GM20431 (cell line): ENCODE results near the gene KCNG2.
"Not testable (repeated sequence)": the region's sequence is repeated elsewhere in the genome, so short reads cannot be mapped to it uniquely, and the experiment has no call there.

Source experiments
- in situ Hi-C: fragments of 300-500 bp; cut with MseI, MboI; formaldehyde crosslinking; loops from one replicate; pipeline ENCODE4 v1.15.0; 2020; ENCODE audit warnings: low sequenced_read_pairs; ENCODE audit not compliant: unreplicated experiment

The KCNG2 gene, protein sequence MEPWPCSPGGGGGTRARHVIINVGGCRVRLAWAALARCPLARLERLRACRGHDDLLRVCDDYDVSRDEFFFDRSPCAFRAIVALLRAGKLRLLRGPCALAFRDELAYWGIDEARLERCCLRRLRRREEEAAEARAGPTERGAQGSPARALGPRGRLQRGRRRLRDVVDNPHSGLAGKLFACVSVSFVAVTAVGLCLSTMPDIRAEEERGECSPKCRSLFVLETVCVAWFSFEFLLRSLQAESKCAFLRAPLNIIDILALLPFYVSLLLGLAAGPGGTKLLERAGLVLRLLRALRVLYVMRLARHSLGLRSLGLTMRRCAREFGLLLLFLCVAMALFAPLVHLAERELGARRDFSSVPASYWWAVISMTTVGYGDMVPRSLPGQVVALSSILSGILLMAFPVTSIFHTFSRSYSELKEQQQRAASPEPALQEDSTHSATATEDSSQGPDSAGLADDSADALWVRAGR

GRCh38 chr18:79797518-79798345, at the start of gene KCNG2:
TSS of gene KCNG2 (plus strand) at chr18:79797938. CDS start at chr18:79863668, 65,730 bp downstream.
- in situ Hi-C loops, result no loop called here

DNA sequence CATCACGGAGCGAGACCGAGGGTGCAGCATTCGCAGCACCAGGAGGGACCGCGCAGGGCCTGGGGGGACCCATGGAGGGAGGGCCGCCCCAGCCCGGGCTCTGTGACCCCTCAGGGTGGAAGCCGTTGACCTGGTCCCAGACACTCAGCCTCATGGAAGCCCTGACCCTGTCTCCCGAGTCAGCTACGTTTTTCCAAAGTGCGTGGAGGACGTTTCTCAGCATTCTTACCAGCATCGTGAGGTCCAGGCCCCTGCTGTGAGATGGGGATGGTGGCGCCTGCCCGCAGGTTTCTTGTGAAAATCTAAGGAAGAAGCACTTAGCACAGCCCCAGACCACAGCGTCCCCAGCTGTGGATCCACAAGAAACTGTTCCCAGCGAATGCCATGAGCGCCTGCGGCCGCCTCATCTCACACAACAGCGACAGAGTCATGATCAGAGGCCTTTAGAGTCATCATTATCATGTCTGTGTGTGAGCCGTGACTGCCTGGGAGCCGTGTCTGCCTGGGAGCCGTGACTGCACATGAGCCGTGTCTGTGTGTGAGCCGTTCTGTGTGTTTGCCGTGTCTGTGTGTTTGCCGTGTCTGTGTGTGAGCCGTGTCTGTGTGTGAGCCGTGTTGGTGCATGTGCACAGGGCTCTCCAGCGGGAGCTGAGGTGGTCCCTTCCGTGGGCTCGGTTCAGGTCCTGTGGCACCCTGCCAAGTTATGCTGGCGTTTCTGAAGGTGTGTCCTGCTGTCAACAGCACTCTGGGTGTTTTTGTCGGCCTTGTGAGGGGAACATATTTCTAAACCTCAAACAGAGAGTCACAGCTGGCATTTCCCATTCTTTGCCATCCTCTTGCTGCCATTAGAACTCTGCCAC, 49.2 kb upstream of the KCNG2 start:
- in situ Hi-C loops, result no loop called here

DNA sequence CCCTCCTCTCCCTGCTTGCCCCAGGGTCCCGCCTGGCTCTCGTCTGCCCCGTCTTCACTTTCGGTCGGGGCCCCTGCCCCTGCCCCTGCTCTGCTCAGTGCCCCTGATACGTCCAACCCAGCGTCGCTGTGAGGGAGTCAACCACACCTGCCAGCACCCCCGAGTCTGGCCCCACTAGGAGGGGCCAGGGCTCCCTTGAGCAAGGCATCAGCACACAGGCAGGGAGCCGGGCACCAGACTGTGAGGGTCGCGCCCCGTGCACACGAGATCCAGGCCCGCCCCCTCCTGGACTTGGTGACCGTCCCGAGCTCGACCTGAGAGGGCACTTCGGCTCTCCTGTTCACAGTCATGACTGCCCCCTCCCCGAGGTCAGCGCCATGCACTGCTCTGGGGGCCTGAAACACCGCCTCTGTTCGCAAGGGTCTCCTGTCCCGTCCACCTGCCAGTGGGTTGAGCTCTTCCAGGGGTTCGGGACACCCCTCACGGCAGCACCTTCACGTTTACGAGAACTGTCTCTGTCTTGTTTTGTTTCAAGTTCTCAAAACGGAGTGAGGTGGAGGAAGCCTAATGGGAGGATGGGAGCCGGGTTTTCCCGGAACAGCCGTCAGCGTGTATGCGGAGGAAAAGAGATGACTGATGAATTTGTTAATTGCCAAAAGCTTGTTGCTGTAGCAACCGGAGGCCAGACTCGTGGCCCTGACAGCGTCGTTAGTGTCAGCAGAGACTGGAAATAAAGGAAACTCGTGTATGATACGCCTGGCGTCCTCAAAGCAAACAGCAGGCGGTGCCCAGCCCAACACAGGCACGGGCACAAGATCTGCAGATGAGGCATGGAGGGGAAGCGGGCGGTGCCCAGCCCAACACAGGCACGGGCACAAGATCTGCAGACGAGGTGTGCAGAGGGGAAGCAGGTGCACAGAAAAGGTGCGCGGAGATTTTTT, 48.2 kb upstream of the KCNG2 start:
- in situ Hi-C loops, result no loop called here

GRCh38 chr18:79750980-79751571, 46.7 kb upstream of the KCNG2 start:
- in situ Hi-C loops, result no loop called here

- in situ Hi-C loops, result not testable (repeated sequence)
Measured at GRCh38 chr18:79751918-79752578, 45.7 kb upstream of the KCNG2 start.

GRCh38 chr18:79752946-79753345, 44.8 kb upstream of the KCNG2 start:
- in situ Hi-C loops, result not testable (repeated sequence)

DNA sequence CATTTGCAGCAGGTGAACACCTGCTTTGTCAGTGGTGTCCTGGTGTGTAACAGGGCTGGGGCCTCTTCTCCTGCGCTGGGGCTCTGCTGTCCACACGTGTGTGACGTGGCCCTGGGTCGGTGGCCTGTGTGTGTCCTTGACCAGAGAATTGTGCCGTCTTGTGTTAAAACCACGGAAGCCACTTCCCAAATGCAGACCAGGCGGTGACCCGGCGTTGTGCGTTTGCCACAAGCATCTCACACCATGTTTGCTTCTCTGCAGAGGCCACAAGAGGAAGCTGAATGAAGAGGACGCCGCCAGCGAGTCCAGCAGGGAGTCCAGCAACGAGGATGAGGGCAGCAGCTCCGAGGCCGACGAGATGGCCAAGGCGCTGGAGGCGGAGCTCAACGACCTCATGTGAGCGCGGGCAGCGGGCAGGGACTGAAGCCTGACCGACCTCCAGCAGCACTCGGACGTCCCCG, 44.3 kb upstream of the KCNG2 start:
- in situ Hi-C loops, result no loop called here

DNA sequence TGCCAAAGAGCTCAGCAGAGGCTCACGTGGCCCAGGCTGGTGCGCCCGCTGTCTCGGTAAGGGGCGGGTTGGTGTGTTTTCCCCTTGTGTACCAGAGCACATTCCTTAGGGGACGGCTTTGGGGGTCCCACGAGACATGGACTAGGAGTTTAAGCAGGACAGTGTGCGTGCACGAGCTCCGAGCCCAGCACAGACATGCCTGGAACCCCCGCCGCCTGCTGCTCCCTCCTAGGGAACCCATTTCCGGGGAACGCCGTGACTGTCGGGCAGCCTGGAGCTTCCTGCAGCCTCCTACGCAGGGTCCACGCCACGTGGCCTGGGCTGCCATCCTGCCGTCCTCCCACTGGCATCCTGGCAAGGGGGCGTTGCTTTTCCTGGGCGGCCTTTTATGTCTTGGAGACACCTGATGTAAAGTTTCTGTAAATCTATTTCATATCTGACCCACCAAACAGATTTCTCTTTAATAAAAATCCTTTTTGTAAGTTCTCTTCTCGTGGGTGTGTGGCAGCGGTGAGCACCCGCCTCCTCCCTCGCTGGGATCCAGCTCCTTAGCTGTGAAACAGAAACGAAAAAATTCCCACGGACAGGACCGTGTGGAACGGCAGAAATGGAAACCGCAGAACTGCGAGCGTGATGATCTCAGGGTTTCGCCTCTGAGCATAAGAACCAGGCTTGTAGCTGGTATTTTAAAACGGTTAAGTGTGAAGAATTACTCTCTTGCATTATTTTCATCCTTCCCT, 43.5 kb upstream of the KCNG2 start:
- in situ Hi-C loops, result no loop called here

DNA sequence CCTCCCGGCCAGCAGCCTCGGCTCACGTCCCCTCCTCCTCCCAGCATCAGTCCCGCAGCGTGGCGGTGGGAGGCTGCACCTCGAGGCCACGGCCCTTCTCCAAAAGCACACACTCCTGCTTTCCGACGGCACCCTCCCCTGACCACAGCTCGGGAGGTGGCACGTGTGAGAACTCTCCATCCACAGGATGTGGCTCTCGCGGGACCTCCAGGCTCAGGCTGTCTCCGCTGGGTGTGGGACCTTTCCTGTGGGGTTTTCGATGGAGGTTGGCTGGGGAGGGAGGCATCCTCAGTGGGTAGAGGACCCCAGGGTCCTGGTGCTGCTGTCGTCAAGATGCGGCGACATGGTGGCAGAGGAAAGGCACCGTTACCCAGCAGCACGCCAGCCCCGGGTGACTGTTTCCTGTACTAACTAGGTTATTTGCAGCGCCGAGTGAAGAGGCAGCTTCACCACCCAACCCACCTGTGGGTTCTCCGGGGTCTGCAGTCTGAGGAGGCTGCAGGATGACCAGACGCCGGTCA, 42.8 kb upstream of the KCNG2 start:
- in situ Hi-C loops, result no loop called here

- in situ Hi-C loops, result no loop called here
Measured at GRCh38 chr18:79755496-79756142, 42.1 kb upstream of the KCNG2 start.

- in situ Hi-C loops, result no loop called here
Measured at GRCh38 chr18:79756143-79756500, 41.6 kb upstream of the KCNG2 start.

DNA sequence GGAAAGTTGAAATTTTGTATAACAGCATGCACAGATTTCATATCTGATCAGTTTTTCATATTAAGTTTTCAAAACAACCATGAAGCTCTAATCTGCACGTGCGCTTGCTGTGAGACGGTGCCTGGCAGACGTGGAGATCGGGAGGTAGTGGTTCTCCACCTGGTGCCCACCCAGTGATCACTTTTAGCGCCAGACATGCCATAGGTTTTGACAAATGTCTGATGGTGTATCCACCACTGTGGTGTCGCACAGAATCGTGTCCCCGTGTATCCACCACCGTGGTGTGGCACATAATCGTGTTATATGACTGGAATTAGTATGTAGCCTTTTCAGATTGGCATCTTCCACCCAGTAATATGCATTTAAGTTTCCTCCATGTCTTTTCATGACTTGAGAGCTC, 40.9 kb upstream of the KCNG2 start:
- in situ Hi-C loops, result no loop called here

DNA sequence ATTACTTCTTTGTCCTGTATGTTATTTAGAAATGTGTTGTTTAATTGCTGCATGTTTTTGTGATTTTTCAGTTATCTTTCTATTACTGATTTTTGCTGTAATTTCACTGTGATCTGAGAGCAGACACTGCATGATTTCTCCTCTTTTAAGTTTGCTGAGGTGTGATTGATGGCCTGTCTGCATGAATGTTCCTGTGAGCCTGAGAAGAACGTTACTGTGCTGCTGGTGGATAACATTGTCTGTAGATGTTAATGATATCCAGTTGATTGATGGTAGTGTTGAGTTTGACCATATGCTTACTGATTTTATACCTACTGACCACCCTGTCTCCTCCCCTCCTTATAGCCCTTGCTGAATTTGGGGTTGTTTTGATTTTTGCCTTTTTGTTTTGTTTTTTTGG, 37.4 kb upstream of the KCNG2 start:
- in situ Hi-C loops, result no loop called here

GRCh38 chr18:79760881-79761280, 36.9 kb upstream of the KCNG2 start:
- in situ Hi-C loops, result no loop called here

DNA sequence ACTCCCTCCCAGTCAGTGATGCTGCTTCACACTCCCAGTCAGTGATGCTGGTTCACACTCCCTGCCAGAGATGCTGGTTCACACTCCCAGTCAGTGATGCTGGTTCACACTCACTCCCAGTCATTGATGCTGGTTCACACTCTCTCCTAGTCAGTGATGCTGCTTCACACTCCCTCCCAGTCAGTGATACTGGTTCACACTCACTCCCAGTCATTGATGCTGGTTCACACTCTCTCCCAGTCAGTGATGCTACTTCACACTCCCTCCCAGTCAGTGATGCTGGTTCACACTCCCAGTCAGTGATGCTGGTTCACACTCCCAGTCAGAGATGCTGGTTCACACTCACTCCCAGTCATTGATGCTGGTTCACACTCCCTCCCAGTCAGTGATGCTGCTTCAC, 34.3 kb upstream of the KCNG2 start:
- in situ Hi-C loops, result no loop called here

- in situ Hi-C loops, result no loop called here
Measured at GRCh38 chr18:79764131-79764530, 33.6 kb upstream of the KCNG2 start.
